CD4-positive, alpha-beta T cell treated with Interleukin-6 for 4 hours (primary cell): ENCODE data around the gene ARHGEF10L.
A peak's percentile ranks its signal among the peaks of the same experiment; 100 is the strongest.

Source experiments
- DNase-seq: peaks from one replicate; pipeline ENCODE4 v3.0.0-alpha.2; 2020; ENCODE audit warnings: mixed read lengths

The ARHGEF10L gene

DNA sequence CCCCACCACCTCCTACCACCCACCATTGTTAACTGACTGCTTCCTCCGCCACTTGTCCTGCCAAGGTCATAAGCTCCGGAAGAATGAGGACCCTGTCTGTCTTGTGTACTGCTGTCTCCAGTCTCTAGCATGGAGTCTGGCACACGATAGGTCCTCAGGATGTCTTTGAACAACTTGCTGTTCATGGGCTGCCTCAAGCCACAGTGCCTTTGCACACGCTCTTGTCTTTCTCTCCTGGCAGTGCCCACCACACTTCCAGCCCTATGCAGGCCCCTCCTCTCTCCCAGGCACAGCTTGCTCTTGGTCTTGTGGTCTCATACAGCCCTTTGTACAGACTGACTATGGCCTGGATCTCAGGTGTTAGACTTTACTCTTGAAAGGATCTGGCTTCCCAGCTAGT is 97.6 kb downstream of the ARHGEF10L start:
- DNase-seq: no peak

DNA sequence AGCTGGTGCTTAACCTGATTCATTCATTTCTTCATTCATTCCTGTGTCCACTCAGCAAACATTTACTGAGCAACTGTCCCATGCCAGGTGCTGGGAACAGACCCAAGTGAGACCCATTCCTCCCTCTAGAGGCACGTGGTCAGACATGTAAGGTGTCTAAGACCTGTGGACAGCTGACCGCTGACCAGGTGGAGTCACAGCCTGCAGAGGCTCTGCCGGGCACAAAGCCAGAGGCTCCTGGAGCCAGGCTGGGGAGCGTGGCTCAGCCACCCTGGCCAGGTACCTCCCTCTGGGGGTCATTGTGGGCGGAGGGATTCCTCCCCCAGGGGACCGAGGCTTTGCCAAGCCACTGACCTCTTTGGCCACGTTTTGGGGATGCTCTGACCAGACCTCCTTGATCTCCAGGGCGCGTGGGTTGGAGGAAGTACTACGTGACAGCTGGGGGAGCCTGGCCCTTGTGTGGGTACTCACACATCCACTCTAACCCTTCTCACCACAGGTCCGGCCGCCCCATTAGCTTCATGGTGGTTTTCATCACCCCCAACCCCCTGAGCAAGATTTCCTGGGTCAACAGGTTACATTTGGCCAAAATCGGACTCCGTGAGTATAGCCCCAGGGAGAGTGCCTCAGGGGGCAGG is 100.3 kb downstream of the ARHGEF10L start:
- DNase-seq: no peak

DNA sequence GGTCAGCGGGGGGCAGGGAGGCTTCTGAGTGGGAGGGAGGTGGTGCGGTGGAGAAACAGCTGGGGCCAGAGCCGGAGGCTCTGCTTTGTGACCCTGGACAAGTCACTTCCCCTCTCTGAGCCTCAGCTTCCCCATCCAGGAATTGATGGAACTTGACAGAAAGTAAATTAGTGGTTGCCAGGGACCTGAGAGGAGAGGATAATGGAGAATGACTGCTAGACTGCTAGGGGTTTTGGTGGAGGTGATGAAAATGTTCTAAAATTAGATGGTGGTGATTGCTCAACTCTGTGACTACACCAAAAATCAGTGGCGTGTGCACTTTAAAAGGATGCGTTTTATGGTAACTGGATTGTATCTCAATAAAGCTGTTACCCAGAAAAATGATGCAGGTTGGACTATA is 100.9 kb downstream of the ARHGEF10L start:
- DNase-seq: no peak

DNA sequence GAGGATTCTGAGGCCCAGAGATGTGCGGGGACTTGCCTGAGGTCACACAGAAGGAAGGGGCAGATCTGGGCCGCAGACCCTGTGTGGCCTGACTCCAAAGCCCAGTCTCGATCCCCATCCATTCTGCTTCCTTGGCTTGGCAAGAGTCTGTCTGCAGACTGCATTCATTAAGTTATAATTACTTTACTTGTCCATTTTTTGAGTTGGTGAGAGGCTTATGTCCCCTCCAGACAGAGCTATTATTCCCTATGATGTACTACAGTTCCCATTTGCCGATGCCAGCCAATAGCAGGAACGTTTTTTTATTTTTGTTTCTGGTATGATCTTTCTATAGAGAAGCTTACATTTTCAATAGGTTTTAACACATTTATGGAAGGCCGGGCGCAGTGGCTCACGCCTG is 101.5 kb downstream of the ARHGEF10L start:
- DNase-seq: no peak

DNA sequence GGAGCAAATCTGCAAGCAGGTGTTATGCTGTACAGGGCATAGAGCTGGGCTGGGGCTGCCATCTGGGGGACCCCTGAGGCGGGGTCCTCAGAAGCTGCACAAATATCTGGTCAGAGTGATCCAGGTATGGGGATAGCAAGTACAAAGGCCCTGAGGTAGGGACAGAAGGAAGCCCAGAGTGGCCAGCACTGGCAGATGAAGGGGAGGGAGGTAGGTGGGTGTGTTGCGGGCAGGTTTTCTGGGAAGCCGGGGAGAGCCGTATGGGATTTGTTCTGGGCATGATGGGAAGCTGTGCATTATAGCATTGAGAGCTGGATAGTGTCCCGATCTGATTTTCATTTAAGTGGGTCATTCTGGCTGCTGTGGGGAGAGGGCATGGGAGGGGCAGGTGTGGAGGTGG is 102.7 kb downstream of the ARHGEF10L start:
- DNase-seq: no peak

DNA sequence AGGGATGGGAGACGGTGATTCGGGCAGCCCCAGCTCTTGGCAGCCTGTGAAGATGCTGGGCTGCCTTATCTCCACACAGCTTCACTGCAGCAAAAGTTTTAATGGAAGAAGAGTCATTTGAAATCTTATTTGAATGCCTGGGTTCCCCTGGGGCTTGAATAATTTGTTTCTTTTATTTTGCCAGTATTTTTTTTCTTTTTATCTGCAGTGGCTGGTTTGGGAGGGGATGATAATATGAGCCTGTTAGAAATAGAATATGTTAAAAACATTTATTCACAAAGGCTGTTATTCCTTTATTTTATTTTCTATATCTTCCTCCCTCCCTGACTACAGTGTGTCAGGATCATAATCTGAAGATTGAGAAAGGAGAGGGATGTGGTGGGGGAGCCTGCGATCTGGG is 103.4 kb downstream of the ARHGEF10L start:
- DNase-seq: no peak

DNA sequence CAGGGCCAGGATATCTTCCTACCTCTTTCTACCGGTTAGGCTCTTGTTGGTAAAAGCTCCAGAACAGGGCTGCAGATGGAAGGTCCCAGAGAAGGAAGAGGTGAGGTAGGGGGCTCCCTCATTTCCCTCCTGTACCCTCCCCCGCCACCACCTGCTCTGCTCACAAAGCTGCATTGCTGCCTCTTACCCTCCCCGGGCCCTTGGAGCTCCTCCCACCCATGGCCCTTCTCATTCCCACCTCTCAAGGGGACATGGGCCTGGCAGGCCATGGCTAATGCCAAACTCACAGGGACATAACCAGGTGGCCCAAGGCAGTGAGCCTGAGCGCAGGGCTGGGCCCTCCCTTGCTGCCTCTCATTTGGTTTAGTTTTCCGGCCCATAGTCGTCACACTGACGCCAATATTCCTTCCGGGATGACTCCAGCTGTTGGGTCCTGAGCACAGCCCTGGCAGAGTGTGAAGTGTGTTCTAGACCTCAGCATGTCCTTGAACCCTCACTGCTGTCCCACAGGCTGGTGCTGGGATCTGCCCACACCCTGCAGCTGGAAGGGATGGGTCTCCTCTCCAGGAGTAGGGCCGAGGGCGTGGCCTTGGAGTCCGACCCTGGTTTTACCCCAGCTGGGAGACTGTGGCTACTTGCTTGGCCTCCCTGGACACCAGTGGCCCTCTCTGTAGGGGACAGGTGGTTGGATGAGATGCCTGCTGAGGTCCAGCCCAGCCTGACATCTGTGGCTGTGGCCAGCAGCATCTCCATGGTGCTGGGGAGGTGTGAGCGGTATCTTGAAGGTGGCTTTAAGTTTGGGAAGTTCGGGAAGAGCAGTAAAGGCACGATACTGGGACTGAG is 104.6 kb downstream of the ARHGEF10L start:
- no peak for DNase-seq

DNA sequence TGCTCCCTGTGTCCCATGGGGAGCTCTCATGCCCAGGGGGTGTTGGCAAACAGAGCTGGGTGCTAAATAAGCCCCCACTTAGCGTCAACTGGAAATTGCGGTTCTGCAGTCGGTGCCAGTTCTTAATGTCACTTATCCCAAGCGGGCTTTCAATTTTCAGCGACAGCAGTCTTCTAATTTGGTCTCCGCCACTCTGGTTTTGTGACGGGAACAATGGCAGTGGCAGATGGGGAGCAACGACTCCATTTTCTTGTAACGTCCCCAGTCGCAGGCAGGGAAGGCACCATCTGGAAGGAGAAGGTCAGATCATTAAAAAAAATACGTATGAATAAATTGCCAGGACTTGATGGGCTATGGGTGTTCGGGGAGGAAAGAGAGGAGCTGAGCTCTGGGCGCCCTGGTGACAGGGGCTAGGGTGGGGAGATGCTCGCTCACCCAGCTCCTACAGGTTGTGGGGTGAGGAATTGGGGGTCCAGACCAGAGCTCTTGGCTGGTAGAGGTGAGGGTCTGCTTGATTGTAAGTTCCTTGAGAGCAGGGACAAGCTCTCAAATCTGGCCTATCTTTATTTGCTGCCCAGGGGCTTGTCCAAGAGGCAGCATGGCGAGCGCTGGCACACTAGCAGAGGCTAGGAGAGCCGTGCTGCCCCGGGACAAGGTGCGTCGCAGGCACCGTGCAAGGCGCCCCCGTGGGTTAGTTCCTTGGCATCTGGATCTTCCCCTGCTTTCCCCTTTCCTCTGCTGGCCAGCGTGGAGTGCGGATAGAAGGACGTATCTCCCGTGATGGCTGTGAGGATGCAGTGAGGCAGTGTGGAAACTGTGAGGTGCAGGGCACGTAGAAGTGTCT is 105.8 kb downstream of the ARHGEF10L start:
- no peak for DNase-seq

DNA sequence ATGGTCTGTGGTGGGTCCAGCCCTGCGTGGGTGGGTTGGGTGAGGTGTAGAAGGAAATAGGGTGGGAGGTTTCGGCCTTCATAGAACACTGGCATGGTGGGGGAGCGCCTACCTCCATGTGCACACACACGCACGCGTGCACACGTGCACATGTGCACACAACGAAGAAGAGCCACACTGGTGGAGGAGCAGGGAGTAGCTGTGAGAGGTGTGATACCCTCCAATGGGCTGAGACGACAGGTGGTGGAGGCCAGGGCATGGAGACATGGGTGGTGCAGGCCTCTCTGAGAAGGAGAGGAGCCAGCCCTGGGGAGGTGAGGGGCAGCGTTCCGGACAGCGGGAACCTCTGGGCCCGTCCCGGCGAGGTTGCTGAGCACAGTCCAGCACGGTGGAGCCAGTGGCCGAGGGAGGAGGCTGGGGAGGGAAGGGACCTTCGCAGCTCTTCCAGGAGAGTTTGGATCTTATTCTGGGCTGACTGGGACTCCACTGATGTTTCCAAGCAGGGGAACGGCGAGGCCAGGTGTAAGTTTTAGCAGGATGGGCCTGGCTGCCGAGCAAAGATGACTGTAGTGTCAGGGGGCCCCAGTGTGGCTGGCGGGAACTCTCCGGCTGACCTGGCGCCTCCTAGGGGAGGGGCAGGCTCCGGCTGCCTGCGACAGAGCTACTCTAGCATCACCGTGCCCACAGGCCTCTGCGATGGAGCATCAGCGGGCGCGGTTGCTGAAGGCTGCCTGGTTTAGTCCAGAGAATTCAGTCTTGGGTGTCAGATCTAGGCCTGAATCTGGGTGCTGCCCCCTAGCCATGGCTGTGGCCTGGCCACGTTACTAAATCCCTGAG is 107.2 kb downstream of the ARHGEF10L start:
- no peak for DNase-seq

DNA sequence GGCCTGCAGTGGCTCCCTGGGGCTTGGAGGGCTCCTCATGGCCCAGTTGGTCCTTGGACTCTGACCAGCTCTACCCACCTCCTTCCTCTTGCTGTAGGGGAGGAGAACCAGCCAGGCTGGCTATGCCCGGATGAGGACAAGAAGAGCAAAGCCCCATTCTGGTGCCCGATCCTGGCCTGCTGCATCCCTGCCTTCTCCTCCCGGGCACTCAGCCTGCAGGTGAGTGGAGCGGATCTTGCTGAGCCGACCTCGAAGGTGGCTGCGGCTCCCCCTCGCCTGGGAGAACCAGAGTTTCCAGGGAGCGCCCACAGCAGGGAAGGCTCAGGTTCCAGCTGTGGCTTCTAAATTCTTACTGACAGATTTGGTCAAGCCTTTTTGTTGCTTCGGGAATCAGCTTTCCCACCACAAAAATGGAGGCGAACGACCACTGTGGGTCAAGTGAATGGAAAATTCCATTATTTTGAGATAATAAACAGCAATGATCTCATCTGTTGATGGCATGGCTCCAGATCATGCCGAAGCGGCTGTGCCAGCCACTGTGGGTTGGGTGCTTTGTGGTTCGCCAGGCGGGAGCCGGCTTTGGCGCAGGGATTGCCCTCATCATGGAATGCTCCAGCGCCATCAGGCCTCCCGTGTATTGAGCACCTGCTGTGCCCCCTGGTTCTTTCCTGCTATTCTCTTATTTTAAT is 109.1 kb downstream of the ARHGEF10L start:
- no peak for DNase-seq

DNA sequence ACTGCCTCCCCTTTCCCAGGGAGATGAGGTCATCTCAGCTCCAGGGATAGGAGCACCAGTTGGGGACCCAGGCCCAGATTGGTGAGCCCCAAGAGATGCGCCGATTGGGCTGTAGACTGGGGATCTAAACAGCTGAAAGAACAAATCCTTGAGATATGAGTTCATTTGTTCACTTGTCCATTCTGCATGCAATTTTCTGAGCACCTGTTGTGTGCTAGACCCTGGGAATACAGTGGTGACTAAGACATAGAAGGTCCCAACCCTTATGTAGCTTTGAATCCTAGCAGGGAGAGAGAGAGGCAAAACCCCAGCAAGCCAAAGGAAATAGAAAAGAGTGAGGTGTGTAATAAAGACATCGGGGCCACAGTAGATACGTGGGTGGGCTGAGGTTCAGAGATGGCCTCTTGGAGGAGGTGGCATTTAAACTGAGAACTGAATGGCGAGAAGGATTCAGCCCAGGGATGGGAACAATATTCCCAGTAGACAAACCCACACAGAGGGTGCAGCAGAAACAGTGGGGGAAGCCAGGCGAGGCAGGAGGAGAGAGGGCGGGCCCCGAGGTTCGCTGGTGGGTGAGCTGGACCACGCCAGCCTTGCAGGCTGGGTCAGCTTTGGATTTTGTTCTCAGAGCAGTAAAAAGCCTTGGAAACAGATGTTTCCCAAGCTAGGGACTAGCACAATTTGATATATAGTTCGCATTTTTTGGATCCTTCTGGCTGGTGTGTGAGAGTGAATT is 110.0 kb downstream of the ARHGEF10L start:
- no peak for DNase-seq

DNA sequence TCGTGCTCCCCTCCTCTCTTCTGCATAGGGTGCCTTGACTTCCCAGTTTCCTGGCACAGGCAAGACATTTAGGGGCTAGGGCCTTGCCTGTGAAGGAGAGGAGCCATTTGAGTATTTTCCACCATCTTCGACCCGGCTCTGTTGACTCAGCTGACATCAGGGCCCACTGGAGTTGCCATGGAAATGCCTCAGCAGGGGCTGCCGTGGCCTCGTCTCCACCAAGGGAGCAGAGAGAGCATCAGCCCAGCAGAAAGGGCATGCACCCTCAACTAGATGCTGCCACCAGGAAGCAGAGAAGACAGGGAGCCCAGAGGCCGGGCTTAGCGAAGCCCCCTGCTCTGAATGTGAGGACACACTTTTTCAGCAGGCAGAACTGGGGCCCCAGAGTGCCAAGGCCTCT is 113.8 kb downstream of the ARHGEF10L start:
- DNase-seq: no peak

DNA sequence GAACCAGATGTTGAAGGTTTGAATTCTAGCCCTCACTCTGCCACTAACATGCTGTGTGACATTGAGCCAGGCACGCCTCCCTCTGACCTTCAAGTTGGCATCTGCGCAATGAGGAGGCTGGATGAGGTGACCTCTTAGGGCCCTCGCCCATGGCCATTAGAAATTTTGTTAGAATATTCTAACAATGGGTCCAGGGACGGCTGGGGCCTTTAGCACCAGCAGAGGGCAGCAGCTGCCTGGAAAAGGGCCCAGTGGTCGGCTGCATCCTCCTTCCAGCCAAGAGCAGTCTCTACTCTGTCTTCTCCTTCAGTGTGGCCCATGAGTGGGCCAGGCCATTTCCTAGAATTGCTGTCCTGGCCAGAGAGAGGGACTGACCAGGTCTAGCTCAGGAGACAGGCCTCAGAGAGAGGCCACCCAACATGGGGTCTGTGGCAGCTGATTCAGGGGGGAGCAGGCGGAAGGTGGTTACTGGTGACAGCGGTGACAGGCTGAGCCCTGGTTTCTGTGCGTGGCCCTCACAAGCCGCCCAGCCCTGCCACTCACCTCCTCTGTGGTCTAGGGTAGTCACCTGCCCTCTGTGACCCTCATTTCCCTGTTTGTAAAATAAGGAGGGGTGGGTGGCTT is 114.3 kb downstream of the ARHGEF10L start:
- DNase-seq: peak; percentile 21

DNA sequence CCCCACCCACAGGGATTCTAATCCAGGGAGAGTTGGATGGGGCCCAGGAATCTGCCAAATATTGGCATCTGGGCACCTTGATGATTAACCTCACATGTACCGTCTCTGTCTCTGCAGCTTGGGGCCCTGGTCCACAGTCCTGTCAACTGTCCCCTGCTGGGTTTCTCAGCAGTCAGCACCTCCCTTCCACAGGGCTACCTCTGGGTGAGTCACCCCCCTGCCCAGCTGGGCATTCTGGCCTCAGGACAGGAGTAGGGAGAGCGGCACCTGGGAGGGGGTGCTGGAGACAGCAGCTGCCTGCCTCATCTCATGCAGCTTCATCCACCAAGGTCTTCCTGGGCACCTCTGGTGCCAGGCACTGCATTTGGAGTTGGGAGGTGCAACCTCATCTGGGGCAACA is 115.0 kb downstream of the ARHGEF10L start:
- DNase-seq: no peak

DNA sequence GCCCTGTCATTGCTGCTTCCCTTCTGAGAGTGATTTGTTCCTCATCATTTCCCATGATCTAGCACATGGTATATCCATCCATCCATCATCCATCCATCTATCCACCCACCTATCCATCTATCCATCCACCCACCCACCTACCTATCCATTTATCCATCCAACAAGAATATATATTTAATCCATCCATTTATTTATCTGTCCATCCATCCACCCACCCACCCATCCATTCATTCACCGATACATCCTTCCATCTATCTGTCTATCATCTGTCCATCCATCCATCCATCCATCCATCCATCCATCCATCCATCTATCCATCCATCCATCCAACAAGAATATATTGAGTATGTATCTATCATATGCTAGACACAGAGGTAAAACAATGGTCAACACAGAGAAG is 115.7 kb downstream of the ARHGEF10L start:
- no peak for DNase-seq

DNA sequence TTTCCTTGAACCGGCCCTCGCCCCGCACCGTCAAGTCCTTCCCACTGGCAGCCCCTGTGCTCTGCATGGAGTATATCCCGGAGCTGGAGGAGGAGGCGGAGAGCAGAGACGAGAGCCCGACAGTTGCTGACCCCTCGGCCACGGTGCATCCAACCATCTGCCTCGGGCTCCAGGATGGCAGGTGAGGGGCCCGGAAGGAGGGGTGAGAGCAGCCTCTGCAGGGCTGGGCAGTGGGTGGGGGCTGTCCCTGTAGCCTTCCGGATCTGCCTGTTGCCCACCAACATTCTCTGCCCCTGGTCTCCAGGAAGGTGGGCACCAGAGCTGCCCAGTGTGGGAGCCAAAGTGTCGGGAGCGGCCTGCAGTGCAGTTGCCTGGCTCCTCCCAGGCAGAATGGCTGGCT is 116.4 kb downstream of the ARHGEF10L start:
- no peak for DNase-seq

DNA sequence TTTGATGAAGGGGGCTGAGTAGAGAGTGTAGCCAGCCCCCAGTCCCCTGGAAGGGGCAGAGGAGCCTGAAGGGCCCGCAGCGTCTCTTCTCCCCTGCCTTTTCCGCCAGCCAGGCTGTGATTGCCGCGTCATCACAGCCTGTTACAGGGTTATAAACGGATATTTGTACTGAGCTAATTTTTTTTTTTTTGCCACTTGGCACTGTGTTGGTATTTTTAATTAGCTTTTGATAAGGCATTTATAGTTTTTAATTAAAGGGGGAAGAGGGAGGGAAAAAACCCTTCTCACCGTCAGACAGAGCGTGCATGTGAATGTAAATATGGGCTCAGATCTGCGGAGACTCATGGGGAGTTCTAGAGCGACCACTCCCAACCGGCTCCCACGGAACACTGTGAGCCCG is 117.9 kb downstream of the ARHGEF10L start:
- DNase-seq: no peak

DNA sequence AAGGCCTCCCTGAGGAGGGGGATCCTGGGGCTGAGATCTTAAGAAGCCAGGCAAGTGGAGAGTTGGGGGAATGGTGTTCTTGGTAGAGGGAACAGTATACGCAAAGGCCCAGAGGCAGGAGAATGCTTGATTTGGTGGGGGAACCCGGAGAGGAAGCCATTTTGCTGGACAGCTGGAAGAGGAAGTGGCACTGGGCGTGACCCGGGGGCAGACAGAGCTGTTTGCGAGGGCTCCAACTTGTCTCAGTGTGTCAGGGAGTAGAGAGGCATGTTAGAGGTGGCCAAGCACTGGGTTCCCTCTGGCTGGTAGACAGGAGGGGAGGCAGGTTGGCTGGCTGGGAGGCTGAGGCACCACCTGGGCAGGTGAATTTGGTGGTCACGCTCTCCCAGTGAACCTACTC is 119.3 kb downstream of the ARHGEF10L start:
- no peak for DNase-seq

DNA sequence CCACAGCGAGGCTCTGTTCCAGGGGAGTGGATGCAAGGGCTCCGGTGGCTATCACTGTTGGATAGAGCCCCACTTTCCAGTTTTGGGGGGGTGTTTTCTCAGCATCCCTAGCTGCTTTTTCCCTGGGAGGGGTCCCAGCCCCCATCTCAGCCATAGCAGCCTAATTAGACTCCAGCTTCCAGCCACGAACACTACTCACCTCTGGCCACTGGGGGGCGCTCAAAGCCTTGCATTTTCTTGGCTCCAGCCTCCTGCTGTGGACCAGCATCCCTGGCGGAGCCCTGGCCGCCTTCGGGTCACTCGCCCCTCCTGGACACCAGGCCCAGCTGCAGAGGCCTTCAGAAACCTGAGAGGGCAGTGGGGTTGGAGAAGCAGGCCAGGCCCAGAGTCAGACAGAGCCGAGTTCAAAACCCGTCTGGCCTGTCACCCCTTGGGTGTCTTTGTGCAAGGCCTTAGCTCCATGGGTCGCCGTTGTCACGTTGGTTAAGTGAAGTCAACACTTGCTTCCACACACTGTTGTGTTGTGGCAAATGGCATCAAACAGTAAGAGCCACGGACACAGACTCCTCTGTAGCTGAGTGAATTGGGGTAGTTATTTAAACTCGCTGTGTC is 122.2 kb downstream of the ARHGEF10L start:
- peak; percentile 51 for DNase-seq

DNA sequence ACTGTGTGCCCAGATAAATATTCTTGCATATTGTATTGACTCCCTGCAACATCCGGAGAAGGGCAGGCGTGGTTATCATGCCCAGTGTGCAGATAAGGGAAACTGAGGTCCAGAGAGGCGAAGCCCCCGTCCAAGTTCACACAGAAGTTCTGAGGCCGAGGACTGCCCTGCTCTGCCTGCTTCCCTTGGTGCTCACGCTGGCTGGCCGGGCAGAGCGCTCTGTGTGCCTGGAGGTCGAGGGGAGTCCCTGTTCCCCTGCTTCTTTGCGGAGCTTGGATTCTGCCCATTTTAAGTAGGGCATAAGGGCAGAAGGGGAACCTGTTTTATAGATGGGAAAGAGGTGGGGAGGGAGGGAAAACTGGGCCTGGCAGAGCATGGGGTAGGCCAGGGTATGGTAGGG is 122.8 kb downstream of the ARHGEF10L start:
- DNase-seq: no peak
